Spinal cord (tissue), 10 donors: ENCODE measurements around the gene SYCE1L. TPM values are rescaled to one million over a fixed set of nuclear protein-coding genes. Genes with fewer than 3 reads are reported as not detected.
"Not testable (repeated sequence)": the region's sequence is repeated elsewhere in the genome, so short reads cannot be mapped to it uniquely, and the experiment has no call there.

Experiments
- DNase-seq, 6 donors: peaks; one replicate each; pipeline versions ENCODE4 v3.0.0 to v3.0.0-alpha.2; 2013 to 2015; ENCODE audit warnings: low spot score in 6 of 6, low read depth in 4 of 6
- H3K27ac ChIP-seq: one replicate; pipeline ENCODE4 v1.5.1; 2013; ENCODE audit warnings: low read depth, low read length, control low read depth
- H3K27me3 ChIP-seq: one replicate; pipeline ENCODE4 v1.6.1; 2013; ENCODE audit warnings: low read length; ENCODE audit not compliant: control insufficient read depth, insufficient read depth
- H3K36me3 ChIP-seq: one replicate; pipeline ENCODE4 v1.6.1; 2013; ENCODE audit warnings: low read length; ENCODE audit not compliant: control insufficient read depth, insufficient read depth
- H3K4me1 ChIP-seq: one replicate; pipeline ENCODE4 v1.6.1; 2013; ENCODE audit warnings: low read length; ENCODE audit not compliant: control insufficient read depth, insufficient read depth
- H3K4me3 ChIP-seq: one replicate; pipeline ENCODE4 v1.5.1; 2013; ENCODE audit warnings: low read depth, low read length, control low read depth
- H3K9me3 ChIP-seq: one replicate; pipeline ENCODE4 v1.6.1; 2013; ENCODE audit warnings: low read length; ENCODE audit not compliant: control insufficient read depth, insufficient read depth
- WGBS: methylation state at CpG from one replicate; pipeline ENCODE4 v1.1.5; 2013; ENCODE audit warnings: missing lambda C conversion rate; ENCODE audit not compliant: insufficient coverage; 5-methylcytosine and 5-hydroxymethylcytosine counted together
- polyA plus RNA-seq, 2 donors: library from polyadenylated mRNA; unstranded; fragments of 120-200 nt; gene quantifications; one replicate each; pipeline ENCODE4 v1.2.1, GENCODE V29; 2013; ENCODE audit not compliant: insufficient read length in 2 of 2
- total RNA-seq, 2 donors: library from RNA; depleted of rRNA in 1 of 2; stranded (reverse); fragments of 120-200 nt in 1 of 2; fragments of >200 nt in 1 of 2; gene quantifications; one replicate each; pipeline versions ENCODE4 v1.2.3 to v1.2.4, GENCODE V29; 2013 to 2014
- donor health status: healthy.

The SYCE1L gene
- total and polyA plus RNA-seq, 4 donors: 0.79 to 27.6 (median 17.8) TPM

DNA sequence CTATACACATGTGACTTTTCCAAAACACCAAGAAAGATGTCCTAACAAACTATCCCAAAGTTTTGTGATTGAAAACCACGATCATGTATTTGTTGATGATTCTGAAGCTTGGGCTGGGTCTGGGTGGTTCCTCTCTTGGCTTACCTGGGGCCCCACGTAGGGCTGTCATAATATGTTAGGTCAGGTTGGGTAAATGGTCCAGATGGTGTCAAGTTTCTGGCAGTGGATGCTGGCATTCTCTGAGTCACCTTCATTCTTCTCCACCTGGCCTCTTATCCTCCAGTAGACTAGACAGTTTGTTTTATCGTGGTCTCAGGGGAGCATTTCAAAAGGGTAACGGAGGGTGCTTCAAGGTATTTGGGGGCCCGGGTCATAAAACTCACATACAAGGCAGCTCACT is 39.4 kb downstream of the SYCE1L start:
- Histone ChIP-seq H3K9me3 (no peaks in the 10 kb centered on the region), H3K4me1 (peaks cover 8% of the 10 kb centered on the region), H3K27me3 (no peaks in the 10 kb centered on the region), H3K36me3 (no peaks in the 10 kb centered on the region), H3K4me3 (no peak overlapping the region), H3K27ac (no peak overlapping the region)
- no peak for DNase-seq
- 100% methylated on average over 2 of the region's 5 CpGs for WGBS

GRCh38 chr16:77242471-77242870 is 43.3 kb downstream of the SYCE1L start:
- H3K36me3 ChIP-seq, DNase-seq, H3K27ac ChIP-seq, H3K4me3 ChIP-seq, H3K9me3 ChIP-seq, H3K4me1 ChIP-seq, H3K27me3 ChIP-seq: not testable (repeated sequence)
- WGBS: 100% methylated on average over 2 of the region's 5 CpGs

GRCh38 chr16:77246150-77246549 is 46.9 kb downstream of the SYCE1L start:
- no CpG with 5 or more reads among the region's 2 CpGs for WGBS
- H3K9me3 ChIP-seq: no peaks in the 10 kb centered on the region

DNA sequence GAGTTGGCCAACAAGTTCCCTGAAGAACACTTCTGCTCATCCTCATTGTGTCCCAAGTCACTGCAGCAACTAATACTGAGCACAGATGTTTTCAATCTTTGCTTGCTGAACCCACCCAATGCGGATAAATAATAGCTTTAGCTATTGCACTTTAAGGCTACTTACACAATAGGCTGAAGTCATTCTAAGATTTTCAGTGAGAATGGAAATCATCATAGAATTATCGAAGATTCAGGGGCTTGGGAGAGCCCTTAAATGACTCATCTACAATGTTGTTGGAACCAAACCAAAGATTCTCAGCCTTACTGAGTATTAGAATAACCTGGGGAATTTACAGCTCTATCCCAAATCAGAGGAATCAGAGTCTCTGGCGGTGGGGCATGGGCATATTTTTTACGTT is 51.2 kb downstream of the SYCE1L start:
- H3K27ac ChIP-seq: no peak overlapping the region
- no peak overlapping the region for H3K4me3 ChIP-seq
- no peaks in the 10 kb centered on the region for H3K36me3 ChIP-seq
- H3K4me1 ChIP-seq: no peaks in the 10 kb centered on the region
- no CpG with 5 or more reads among the region's 4 CpGs for WGBS
- no peak for DNase-seq
- H3K27me3 ChIP-seq: no peaks in the 10 kb centered on the region
- no peaks in the 10 kb centered on the region for H3K9me3 ChIP-seq

More at GRCh38 chr16:77246150-77246549, 46.9 kb downstream of the SYCE1L start:
- no peak overlapping the region for H3K27ac ChIP-seq
- H3K27me3 ChIP-seq: no peaks in the 10 kb centered on the region
- no peaks in the 10 kb centered on the region for H3K4me1 ChIP-seq
- DNase-seq: no peak
- no peaks in the 10 kb centered on the region for H3K36me3 ChIP-seq
- H3K4me3 ChIP-seq: no peak overlapping the region

Other genes with a start within 250 kb of the SYCE1L start
- gene MON1B, start 8.2 kb upstream of the SYCE1L start, total RNA-seq: 1 to 10 TPM; 9.1 to 9.6 TPM
- gene MON1B, start 8.2 kb upstream of the SYCE1L start, polyA plus RNA-seq: 10 to 100 TPM; 30.8 to 32.0 TPM
- 10 to 100 TPM in 1 of 2 donors, 1 to 10 TPM in 1; 6.7 to 23.9 TPM for gene ADAMTS18, start 235.6 kb downstream of the SYCE1L start, total RNA-seq
- gene ADAMTS18, start 235.6 kb downstream of the SYCE1L start, polyA plus RNA-seq: 10 to 100 TPM in 1 of 2 donors, 1 to 10 TPM in 1; 7.5 to 10.2 TPM